ENCODE results near the gene C1QTNF8. TPM values are rescaled to one million over a fixed set of nuclear protein-coding genes. Genes with fewer than 3 reads are reported as not detected.

The C1QTNF8 gene
- total RNA-seq, 6 donors from 2014 or later, result 0.30 TPM; not detected in 5

DNA sequence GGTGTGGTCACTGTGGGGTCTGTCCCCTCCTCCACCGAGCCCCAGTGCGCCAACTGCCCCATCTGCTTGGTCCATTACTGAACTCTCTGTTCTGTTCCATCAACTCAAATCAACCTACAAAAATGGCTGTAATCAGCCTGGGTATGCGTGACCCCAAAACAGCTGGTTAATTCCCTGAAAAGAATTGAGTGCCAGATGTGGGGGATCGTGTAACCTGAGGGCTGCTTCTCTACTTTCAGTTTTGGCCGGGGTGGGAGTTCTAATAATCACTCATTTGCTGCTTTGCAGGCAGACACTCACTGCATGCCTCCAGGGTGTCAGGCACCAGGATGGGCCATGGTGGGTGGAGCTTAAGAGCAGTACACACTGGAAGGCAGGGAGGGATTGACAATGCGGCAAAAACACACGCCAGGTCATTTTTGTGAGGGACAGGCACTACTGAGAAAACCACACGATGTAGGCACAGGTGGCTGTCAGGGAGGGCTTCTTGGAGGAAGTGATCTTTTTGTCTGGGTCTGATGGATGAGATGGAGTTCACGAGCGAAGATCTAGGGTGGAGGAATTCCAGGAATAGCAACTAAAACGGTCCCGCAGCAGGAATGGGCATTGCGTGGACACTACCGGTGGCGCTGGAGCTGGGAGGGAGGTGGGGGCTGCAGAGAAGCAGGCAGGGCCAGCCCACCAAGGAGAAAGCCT, 53.8 kb downstream of the C1QTNF8 start:
- peaks cover 0 to 28% (median 3%) of the 10 kb centered on the region in 4 donors for H3K27me3 ChIP-seq
- H3K9me3 ChIP-seq, result peaks cover 0 to 6% (median 0%) of the 10 kb centered on the region in 4 donors
- WGBS, 2 donors, result 84 to 90% methylated on average over 15 of the region's 15 CpGs
- no peak overlapping the region for H3K4me3 ChIP-seq
- no peaks in the 10 kb centered on the region for H3K36me3 ChIP-seq
- ATAC-seq (ENCODE audit: low FRiP score in 2 of 2) (no peak), DNase-seq (no peak)
- no peak overlapping the region for H3K27ac ChIP-seq
- TF ChIP-seq EP300 (IDR thresholded peaks at IDR 0.05) (no peak), POLR2A (IDR thresholded peaks at IDR 0.05) (no peak), POLR2AphosphoS5 (IDR thresholded peaks at IDR 0.05) (no peak)
- TF ChIP-seq, protein P1, sequence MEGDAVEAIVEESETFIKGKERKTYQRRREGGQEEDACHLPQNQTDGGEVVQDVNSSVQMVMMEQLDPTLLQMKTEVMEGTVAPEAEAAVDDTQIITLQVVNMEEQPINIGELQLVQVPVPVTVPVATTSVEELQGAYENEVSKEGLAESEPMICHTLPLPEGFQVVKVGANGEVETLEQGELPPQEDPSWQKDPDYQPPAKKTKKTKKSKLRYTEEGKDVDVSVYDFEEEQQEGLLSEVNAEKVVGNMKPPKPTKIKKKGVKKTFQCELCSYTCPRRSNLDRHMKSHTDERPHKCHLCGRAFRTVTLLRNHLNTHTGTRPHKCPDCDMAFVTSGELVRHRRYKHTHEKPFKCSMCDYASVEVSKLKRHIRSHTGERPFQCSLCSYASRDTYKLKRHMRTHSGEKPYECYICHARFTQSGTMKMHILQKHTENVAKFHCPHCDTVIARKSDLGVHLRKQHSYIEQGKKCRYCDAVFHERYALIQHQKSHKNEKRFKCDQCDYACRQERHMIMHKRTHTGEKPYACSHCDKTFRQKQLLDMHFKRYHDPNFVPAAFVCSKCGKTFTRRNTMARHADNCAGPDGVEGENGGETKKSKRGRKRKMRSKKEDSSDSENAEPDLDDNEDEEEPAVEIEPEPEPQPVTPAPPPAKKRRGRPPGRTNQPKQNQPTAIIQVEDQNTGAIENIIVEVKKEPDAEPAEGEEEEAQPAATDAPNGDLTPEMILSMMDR (IDR thresholded peaks at IDR 0.05), result no peak
- peaks cover 0 to 4% (median 0%) of the 10 kb centered on the region in 4 donors for H3K4me1 ChIP-seq

DNA sequence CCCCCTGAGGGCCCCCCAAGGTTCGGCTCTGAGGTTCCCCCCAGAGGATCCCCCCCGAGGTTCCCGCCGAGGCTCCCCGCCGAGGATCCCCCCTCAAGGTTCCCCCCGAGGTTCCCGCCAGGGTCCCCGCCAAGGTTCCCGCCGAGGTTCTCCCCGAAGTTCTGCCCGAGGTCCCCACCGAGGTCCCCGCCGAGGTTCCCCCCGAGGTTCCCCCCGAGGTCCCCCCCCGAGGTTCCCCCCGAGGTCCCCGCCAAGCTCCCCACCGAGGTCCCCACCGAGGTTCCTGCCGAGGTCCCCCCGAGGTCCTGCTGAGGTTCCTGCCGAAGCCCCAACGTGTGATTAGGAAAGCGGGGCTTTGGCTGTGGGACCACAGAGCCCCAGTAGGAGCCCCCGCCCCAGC, 55.7 kb downstream of the C1QTNF8 start:
- peaks cover 0 to 6% (median 0%) of the 10 kb centered on the region in 4 donors for H3K9me3 ChIP-seq
- peaks cover 0 to 4% (median 0%) of the 10 kb centered on the region in 4 donors for H3K4me1 ChIP-seq
- TF ChIP-seq, protein P1 (IDR thresholded peaks at IDR 0.05), result no peak
- TF ChIP-seq POLR2AphosphoS5 (IDR thresholded peaks at IDR 0.05) (no peak), POLR2A (IDR thresholded peaks at IDR 0.05) (no peak), EP300 (IDR thresholded peaks at IDR 0.05) (no peak)
- H3K36me3 ChIP-seq, result no peaks in the 10 kb centered on the region
- peaks cover 0 to 19% (median 3%) of the 10 kb centered on the region in 4 donors for H3K27me3 ChIP-seq
- no peak overlapping the region for H3K4me3 ChIP-seq
- no peak overlapping the region for H3K27ac ChIP-seq
- 88% methylated on average over 12 of the region's 29 CpGs; no CpG with 5 or more reads in 1 of the 2 donors for WGBS, 2 donors
- DNase-seq, result peak in 1 of 2 donors; percentile 60
- no peak for ATAC-seq (ENCODE audit: low FRiP score in 2 of 2)

DNA sequence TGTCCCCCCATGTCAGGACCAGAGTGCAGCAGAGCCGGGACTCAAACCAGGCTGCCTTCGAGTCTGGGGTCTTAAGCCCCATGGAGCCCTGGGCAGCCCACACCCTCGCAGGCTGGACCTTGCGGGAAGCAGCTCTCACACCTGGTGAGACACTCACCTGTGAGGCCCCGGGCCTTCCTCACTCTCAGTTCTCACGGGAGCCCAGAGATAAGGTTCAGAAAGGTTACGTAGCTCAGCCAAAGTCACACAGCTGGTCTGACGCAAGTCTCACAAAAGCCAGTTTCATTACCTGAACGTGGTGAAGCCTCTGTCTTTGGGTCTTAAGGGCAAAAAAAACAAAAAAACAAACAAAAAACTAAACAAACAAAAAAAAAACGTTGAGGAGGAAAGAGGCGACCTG, 56.3 kb downstream of the C1QTNF8 start:
- ATAC-seq (ENCODE audit: low FRiP score in 2 of 2), result no peak
- no peak overlapping the region for H3K27ac ChIP-seq
- peaks cover 0 to 13% (median 2%) of the 10 kb centered on the region in 4 donors for H3K27me3 ChIP-seq
- peak in 1 of 2 donors; percentile 8 for DNase-seq
- H3K9me3 ChIP-seq, result peaks cover 0 to 6% (median 0%) of the 10 kb centered on the region in 4 donors
- TF ChIP-seq POLR2AphosphoS5 (IDR thresholded peaks at IDR 0.05) (no peak), POLR2A (IDR thresholded peaks at IDR 0.05) (no peak), EP300 (IDR thresholded peaks at IDR 0.05) (no peak)
- TF ChIP-seq, protein P1 (IDR thresholded peaks at IDR 0.05), result no peak
- no peak overlapping the region for H3K4me3 ChIP-seq
- whole genome bisulfite sequencing, 2 donors, result 75 to 76% methylated on average over 10 to 11 of the region's 11 CpGs
- H3K4me1 ChIP-seq, result peaks cover 0 to 4% (median 0%) of the 10 kb centered on the region in 4 donors
- no peaks in the 10 kb centered on the region for H3K36me3 ChIP-seq

DNA sequence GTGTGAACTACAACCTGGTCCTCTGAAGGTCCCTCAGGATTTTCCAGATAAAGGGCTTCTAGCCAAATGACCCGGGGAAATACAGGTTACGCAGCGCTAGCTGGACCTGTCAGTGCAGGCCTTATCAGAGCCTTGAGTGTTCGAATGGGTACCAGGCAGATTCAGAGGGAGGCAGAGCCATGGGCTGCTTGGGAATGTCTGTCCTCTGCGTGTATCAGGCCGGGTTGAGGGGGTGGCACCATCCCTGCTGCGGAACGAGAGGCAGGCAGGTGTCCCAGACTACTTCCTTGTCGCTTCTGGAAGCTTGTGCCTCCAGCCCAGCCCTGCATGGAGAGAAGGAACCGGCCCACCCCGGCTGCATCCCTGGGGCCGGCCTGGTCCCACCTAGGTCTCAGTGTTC, 57.1 kb downstream of the C1QTNF8 start:
- Histone ChIP-seq H3K9me3 (peaks cover 0 to 6% (median 0%) of the 10 kb centered on the region in 4 donors), H3K4me3 (no peak overlapping the region), H3K36me3 (no peaks in the 10 kb centered on the region), H3K4me1 (peaks cover 0 to 2% (median 0%) of the 10 kb centered on the region in 4 donors), H3K27ac (no peak overlapping the region), H3K27me3 (peaks cover 0 to 5% (median 0%) of the 10 kb centered on the region in 4 donors)
- ATAC-seq (ENCODE audit: low FRiP score in 2 of 2), result no peak
- DNase-seq, result peak in 1 of 2 donors; percentile 69
- 78 to 94% methylated on average over 12 of the region's 12 CpGs for WGBS, 2 donors
- TF ChIP-seq, protein P1 (IDR thresholded peaks at IDR 0.05), result no peak
- no peak for TF ChIP-seq POLR2AphosphoS5 (IDR thresholded peaks at IDR 0.05)
- TF ChIP-seq EP300 (IDR thresholded peaks at IDR 0.05), result no peak
- TF ChIP-seq POLR2A (IDR thresholded peaks at IDR 0.05), result no peak

Other genes with a start within 250 kb of the C1QTNF8 start
- gene LMF1, start 125.3 kb downstream of the C1QTNF8 start, total RNA-seq, result 100 to 1,000 TPM in 1 of 6 donors, 10 to 100 TPM in 5; 20.3 to 147 (median 28.2) TPM
- gene SOX8, start 114.5 kb downstream of the C1QTNF8 start, total RNA-seq, result 1 to 10 TPM in 2 of 6 donors, under 1 TPM in 4; 0.14 to 1.1 (median 0.57) TPM
- gene SSTR5, start 23.5 kb downstream of the C1QTNF8 start, total RNA-seq, result not detected
- 10 to 100 TPM in 2 of 6 donors, 1 to 10 TPM in 4; 6.4 to 46.1 (median 9.3) TPM for gene CACNA1H, start 56.9 kb upstream of the C1QTNF8 start, total RNA-seq
- 10 to 100 TPM in 1 of 6 donors, 1 to 10 TPM in 2, under 1 TPM in 1, not detected in 2; 0.61 to 38.8 (median 3.7) TPM for gene TPSG1, start 129.0 kb upstream of the C1QTNF8 start, total RNA-seq
- 100 to 1,000 TPM in 2 of 6 donors, 10 to 100 TPM in 4; 10.5 to 329 (median 70.7) TPM for gene TPSB2, start 133.9 kb upstream of the C1QTNF8 start, total RNA-seq
- gene TPSAB1, start 144.5 kb upstream of the C1QTNF8 start, total RNA-seq, result 100 to 1,000 TPM in 3 of 6 donors, 10 to 100 TPM in 2, 1 to 10 TPM in 1; 6.4 to 207 (median 99.8) TPM
- 10 to 100 TPM in 2 of 6 donors, 1 to 10 TPM in 4; 1.3 to 14.0 (median 6.4) TPM for gene TPSD1, start 159.8 kb upstream of the C1QTNF8 start, total RNA-seq
- 100 to 1,000 TPM in 1 of 6 donors, 10 to 100 TPM in 5; 51.4 to 113 (median 92.0) TPM for gene UBE2I, start 213.4 kb upstream of the C1QTNF8 start, total RNA-seq
- gene BAIAP3, start 237.4 kb upstream of the C1QTNF8 start, total RNA-seq, result 10 to 100 TPM in 3 of 6 donors, 1 to 10 TPM in 3; 3.2 to 57.6 (median 11.5) TPM

Measured in upper lobe of left lung (tissue), 6 donors.